Thoracic aorta (tissue), 2 donors: Measurements from ENCODE around the gene HHIPL1. TPM values are rescaled to one million over a fixed set of nuclear protein-coding genes. Genes with fewer than 3 reads are reported as not detected.

ENCODE experiments used
- ATAC-seq: fragments of 150-250 bp; one replicate; pipeline ENCODE4 v1.8.0; 2017; ENCODE audit warnings: low read depth; ENCODE audit not compliant: insufficient number of reproducible peaks, low FRiP score
- DNase-seq: peaks from one replicate; pipeline ENCODE4 v3.0.0-alpha.2; 2020; ENCODE audit warnings: low spot score
- H3K27ac ChIP-seq, 2 donors: fragments of 200-600 bp; sonication (generic); 1 replicate in 1 of 2; 2 replicates in 1 of 2; pipeline ENCODE4 v1.5.1; 2016; ENCODE audit warnings: mild to moderate bottlenecking in 2 of 2, moderate library complexity in 2 of 2
- H3K27me3 ChIP-seq: fragments of 200-600 bp; sonication (generic); replicated peaks from 2 replicates; pipeline ENCODE4 v1.6.0; 2016; ENCODE audit warnings: mild to moderate bottlenecking; ENCODE audit not compliant: insufficient read depth
- H3K36me3 ChIP-seq: fragments of 200-600 bp; sonication (generic); one replicate; pipeline ENCODE4 v1.5.1; 2016
- H3K4me1 ChIP-seq, 2 donors: fragments of 200-600 bp; sonication (generic); 1 replicate in 1 of 2; 2 replicates in 1 of 2; pipeline versions ENCODE4 v1.5.1 to v1.6.0; 2016; ENCODE audit warnings: low read depth in 2 of 2, mild to moderate bottlenecking in 1 of 2; ENCODE audit not compliant: control insufficient read depth in 1 of 2
- H3K4me3 ChIP-seq: fragments of 200-600 bp; sonication (generic); 2 replicates; pipeline ENCODE4 v1.5.1; 2016; ENCODE audit warnings: mild to moderate bottlenecking
- H3K9me3 ChIP-seq: fragments of 200-600 bp; sonication (generic); 2 replicates; pipeline ENCODE4 v1.5.1; 2016
- CTCF ChIP-seq: fragments of 200-600 bp; sonication (generic); IDR thresholded peaks from one replicate; pipeline ENCODE4 v1.5.1; 2019; ENCODE audit warnings: antibody characterized with exemption
- total RNA-seq, 2 donors: library from RNA; depleted of rRNA; stranded (reverse); fragments of >200 nt; gene quantifications; one replicate each; pipeline versions ENCODE4 v1.1.0 to v1.2.3, GENCODE V29; 2016

The HHIPL1 gene
- total RNA-seq, 2 donors from 2014 or later = 2.1 to 10.0 TPM

DNA sequence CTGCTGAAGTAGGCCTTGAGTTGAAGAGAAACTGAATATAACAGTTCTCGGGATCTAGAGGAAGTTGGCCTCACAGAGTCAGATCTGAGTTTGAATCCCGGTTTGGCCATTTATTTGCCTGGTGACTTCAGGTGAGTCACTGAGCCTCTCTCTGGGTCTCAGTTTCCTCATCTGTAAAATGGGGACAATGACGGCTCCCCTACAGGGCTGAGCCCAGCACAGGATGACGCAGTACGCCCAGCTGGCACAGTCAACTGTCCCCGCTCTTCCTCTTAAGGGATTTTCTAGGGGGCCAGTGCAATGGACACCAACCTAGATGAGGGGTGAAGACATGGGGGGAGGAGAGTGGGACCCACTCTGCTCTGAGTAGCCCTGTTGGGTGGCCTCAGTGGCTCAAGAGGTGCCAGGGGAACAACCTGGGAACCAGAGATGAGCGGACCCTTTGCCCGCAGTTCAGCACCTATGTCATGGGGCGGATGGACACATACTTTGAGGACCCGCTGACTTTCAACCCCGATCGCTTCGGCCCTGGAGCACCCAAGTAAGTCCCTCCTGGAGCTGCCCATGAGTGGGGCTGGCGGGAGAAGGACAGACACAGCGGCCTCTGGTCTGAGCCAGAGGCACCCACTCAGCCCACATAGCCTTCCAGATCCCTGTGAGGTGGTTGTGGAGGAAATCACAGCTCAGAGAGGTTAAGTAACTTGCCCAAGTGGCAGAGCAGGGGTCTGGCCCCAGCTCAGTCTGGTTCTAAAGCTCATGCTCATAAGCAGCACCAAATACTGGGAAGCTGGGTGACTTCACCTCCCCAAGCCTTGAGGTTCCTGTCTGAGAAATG is 80.2 kb downstream of the HHIPL1 start:
- Histone ChIP-seq H3K27me3 (no peaks in the 10 kb centered on the region), H3K9me3 (no peaks in the 10 kb centered on the region), H3K27ac (no peak overlapping the region), H3K4me3 (no peak overlapping the region), H3K4me1 (peaks cover 0 to 1% of the 10 kb centered on the region in 2 donors), H3K36me3 (no peaks in the 10 kb centered on the region)
- ATAC-seq (no peak), DNase-seq (no peak)
- no peak for TF ChIP-seq CTCF

- Histone ChIP-seq H3K4me1 (peaks cover 5 to 9% of the 10 kb centered on the region in 2 donors), H3K27me3 (no peaks in the 10 kb centered on the region), H3K36me3 (no peaks in the 10 kb centered on the region), H3K27ac (no peak overlapping the region), H3K4me3 (no peak overlapping the region), H3K9me3 (no peaks in the 10 kb centered on the region)
- ATAC-seq = no peak
- no peak for DNase-seq
- no peak for TF ChIP-seq CTCF
These were observed 81.0 kb downstream of the HHIPL1 start for GRCh38 chr14:99725774-99726537.

DNA sequence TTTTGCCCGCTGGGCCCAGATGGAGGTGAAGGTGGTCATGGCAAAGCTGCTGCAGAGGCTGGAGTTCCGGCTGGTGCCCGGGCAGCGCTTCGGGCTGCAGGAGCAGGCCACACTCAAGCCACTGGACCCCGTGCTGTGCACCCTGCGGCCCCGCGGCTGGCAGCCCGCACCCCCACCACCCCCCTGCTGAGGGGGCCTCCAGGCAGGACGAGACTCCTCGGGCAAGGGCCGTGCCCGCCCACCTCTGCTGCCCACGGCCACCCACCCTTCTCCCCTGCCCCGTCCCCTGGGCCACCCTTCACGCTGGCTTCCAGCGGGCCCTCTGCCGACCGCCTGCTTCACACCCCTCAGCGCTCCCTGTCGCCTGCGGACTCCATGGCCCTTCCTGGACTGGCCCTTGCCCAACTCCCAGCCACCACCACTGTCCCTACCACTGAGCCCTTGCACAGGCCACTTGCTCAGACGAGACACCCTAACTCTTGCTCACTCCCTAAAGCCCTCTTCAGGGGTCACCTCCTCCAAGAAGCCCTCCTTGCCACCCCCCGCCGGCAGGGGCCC is 81.7 kb downstream of the HHIPL1 start:
- no peak for TF ChIP-seq CTCF
- DNase-seq (no peak), ATAC-seq (no peak)
- Histone ChIP-seq H3K4me1 (peaks cover 5 to 16% of the 10 kb centered on the region in 2 donors), H3K27me3 (no peaks in the 10 kb centered on the region), H3K36me3 (no peaks in the 10 kb centered on the region), H3K9me3 (no peaks in the 10 kb centered on the region), H3K4me3 (no peak overlapping the region), H3K27ac (no peak overlapping the region)

DNA sequence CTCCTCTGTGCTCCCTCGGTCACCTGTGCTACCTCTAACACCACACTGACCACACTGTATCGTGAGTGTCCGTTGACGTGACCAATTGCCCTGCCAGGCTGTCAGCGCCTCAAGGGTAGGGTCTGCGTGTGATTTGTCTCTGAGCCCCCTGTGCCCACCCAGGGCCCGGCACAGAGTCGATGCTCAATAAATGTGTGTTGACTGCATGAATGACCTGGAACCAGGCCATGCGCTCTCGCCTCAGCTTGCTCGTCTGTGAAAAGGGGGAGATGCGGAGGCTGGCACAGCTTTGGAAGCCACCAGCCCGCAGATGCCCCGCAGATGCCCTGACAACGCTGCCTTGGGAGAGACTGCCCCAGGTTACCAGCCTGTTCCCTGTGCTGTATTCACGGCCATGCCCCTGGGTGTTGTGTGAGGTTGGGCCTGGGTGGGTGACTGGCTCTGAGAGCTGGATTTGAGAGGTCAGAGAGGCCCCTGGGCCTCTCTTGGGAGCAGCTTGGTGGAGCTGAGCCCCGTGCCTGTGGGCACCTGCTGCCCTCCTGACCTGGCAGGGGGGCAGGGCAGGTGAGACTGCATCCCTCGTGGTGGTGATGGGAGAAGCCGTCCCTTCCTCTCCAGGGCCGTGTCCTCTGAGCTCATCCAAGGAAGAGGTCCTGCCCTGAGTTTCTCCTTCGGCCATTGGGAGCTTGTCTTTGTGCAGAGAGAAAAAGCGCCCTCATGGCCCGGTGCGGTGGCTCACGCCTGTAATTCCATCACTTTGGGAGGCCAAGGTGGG is 82.4 kb downstream of the HHIPL1 start:
- ATAC-seq = no peak
- no peaks in the 10 kb centered on the region for H3K9me3 ChIP-seq
- no peaks in the 10 kb centered on the region for H3K36me3 ChIP-seq
- no peak overlapping the region for H3K4me3 ChIP-seq
- H3K27ac ChIP-seq = no peak overlapping the region
- no peaks in the 10 kb centered on the region for H3K27me3 ChIP-seq
- DNase-seq = no peak
- no peak for TF ChIP-seq CTCF
- peaks cover 5 to 20% of the 10 kb centered on the region in 2 donors for H3K4me1 ChIP-seq
